K562 (cell line): ENCODE measurements around the gene NKX2-1. TPM values are rescaled to one million over a fixed set of nuclear protein-coding genes. Genes with fewer than 3 reads are reported as not detected.

ENCODE experiments used
- ATAC-seq: fragments of 200-7000 bp; cut with Tn5 transposase; 3 replicates; pipeline ENCODE4 v1.9.1; 2020; ENCODE audit warnings: moderate library complexity
- BruUV-seq: library from RNA; stranded (reverse); fragments of 400-500 nt; replicated peaks from 2 replicates; lab custom pipeline; 2021; lab: Mats Ljungman, UMichigan
- CTCF ChIA-PET: fragments of 300-600 bp; formaldehyde crosslinking; extraction: SDS; loops from one replicate; lab custom pipeline; 2021; ENCODE audit warnings: low intra/inter-chr PET ratio; lab: Yijun Ruan, JAX
- POLR2A ChIA-PET: fragments of 300-600, 350-650 bp; sonication (Branson Sonifier 250); formaldehyde crosslinking; extraction: SDS; loops from one replicate; lab custom pipeline; 2021; ENCODE audit warnings: antibody characterized with exemption, inconsistent platforms; lab: Yijun Ruan, JAX
- DNase-seq, 4 experiments: peaks; one replicate each; pipeline versions ENCODE4 v3.0.0 to v3.0.0-alpha.2; 2011 to 2018; ENCODE audit warnings: low spot score in 3 of 4, mixed read lengths in 3 of 4; ENCODE audit errors: extremely low read depth in 1 of 4
- FAIRE-seq: peaks from 2 replicates; lab custom pipeline; 2011; peaks lifted over from hg19 to GRCh38; lab: Jason Lieb, UNC
- H2AFZ ChIP-seq: 2 replicates; pipeline ENCODE4 v1.6.0; 2011; ENCODE audit warnings: low read depth, low read length, control low read depth, inconsistent platforms
- H3K27ac ChIP-seq: fragments of 200-600 bp; 3 replicates; pipeline ENCODE4 v1.8.0; 2011; ENCODE audit warnings: low read depth, mild to moderate bottlenecking, control low read depth, inconsistent platforms, low read length, moderate library complexity, mixed read lengths; ENCODE audit errors: extremely low read depth
- H3K27me3 ChIP-seq, 2 experiments: fragments of 300-600 bp in 1 of 2; 2 replicates in 1 of 2; 3 replicates in 1 of 2; pipeline versions ENCODE4 v1.6.0 to v1.8.0; 2011; ENCODE audit warnings: inconsistent platforms in 2 of 2, low read length in 2 of 2, mild to moderate bottlenecking in 1 of 2, mixed read lengths in 1 of 2, moderate library complexity in 1 of 2; ENCODE audit not compliant: control insufficient read depth in 2 of 2, insufficient read depth in 2 of 2
- H3K36me3 ChIP-seq: fragments of 300-600 bp; 3 replicates; pipeline ENCODE4 v1.8.0; 2011; ENCODE audit warnings: mild to moderate bottlenecking, low read length, inconsistent platforms; ENCODE audit not compliant: control insufficient read depth, insufficient read depth
- H3K4me1 ChIP-seq, 2 experiments: fragments of 200-600 bp in 1 of 2; replicated peaks in 1 of 2; 2 replicates in 1 of 2; 3 replicates in 1 of 2; pipeline versions ENCODE4 v1.5.1 to v1.8.0; 2011; ENCODE audit warnings: inconsistent platforms in 2 of 2, low read length in 2 of 2, mild to moderate bottlenecking in 1 of 2, mixed read lengths in 1 of 2, moderate library complexity in 1 of 2; ENCODE audit not compliant: control insufficient read depth in 2 of 2, insufficient read depth in 2 of 2
- H3K4me2 ChIP-seq: 2 replicates; pipeline ENCODE4 v1.6.1; 2011; ENCODE audit warnings: low read length, control low read depth, inconsistent platforms, mixed read lengths; ENCODE audit not compliant: insufficient read depth
- H3K4me3 ChIP-seq: fragments of 200-600 bp; sonication (generic), shearing (Covaris generic); 2 replicates; pipeline ENCODE4 v1.5.1; 2016; ENCODE audit warnings: control low read depth, inconsistent platforms
- H3K79me2 ChIP-seq: fragments of 200-600 bp; 3 replicates; pipeline ENCODE4 v1.8.0; 2011; ENCODE audit warnings: low read length, inconsistent platforms; ENCODE audit not compliant: control insufficient read depth, insufficient read depth
- H3K9ac ChIP-seq, 2 experiments: 2 replicates each; pipeline versions ENCODE4 v1.6.0 to v1.6.1; 2011; ENCODE audit warnings: low read depth in 2 of 2, low read length in 2 of 2, control low read depth in 1 of 2, inconsistent platforms in 1 of 2, mild to moderate bottlenecking in 1 of 2, mixed read lengths in 1 of 2; ENCODE audit not compliant: insufficient read depth in 1 of 2
- H3K9me1 ChIP-seq: one replicate; pipeline ENCODE4 v1.6.0; 2011; ENCODE audit warnings: inconsistent platforms, mild to moderate bottlenecking, low read length, moderate library complexity; ENCODE audit not compliant: control insufficient read depth, insufficient read depth
- H3K9me3 ChIP-seq: replicated peaks from 2 replicates; pipeline ENCODE4 v1.5.1; 2011; ENCODE audit warnings: low read depth, low read length, inconsistent platforms; ENCODE audit not compliant: control insufficient read depth, insufficient read depth
- H4K20me1 ChIP-seq: replicated peaks from 2 replicates; pipeline ENCODE4 v1.6.1; 2011; ENCODE audit warnings: low read length, inconsistent platforms, mixed read lengths; ENCODE audit not compliant: control insufficient read depth, insufficient read depth
- CEBPZ ChIP-seq: fragments of 150-350 bp; IDR thresholded peaks from 2 replicates; pipeline ENCODE4 v1.6.1; 2014; ENCODE audit warnings: low read depth, mild to moderate bottlenecking, low read length, borderline replicate concordance
- FOXJ2 ChIP-seq: fragments of 200-800 bp; sonication (Bioruptor generic); IDR thresholded peaks from 2 replicates; pipeline ENCODE4 v1.6.1; 2016; ENCODE audit warnings: missing genetic modification characterization, missing compliant biosample characterization
- FOXO4 ChIP-seq: fragments of 450-650 bp; formaldehyde crosslinking; IDR thresholded peaks from 2 replicates; pipeline ENCODE4 v1.4.0; 2020; ENCODE audit warnings: mild to moderate bottlenecking, moderate library complexity
- IFI16 ChIP-seq: fragments of 250-450 bp; sonication (Bioruptor Pico); IDR thresholded peaks from 2 replicates; pipeline ENCODE4 v2.1.2; 2022; ENCODE audit warnings: mild to moderate bottlenecking, inconsistent platforms
- NCOA6 ChIP-seq: fragments of 450-650 bp; IDR thresholded peaks from 2 replicates; pipeline ENCODE4 v1.6.1; 2017; ENCODE audit warnings: mild to moderate bottlenecking
- NR2F6 ChIP-seq: fragments of 450-650 bp; formaldehyde crosslinking; IDR thresholded peaks from 2 replicates; pipeline ENCODE4 v1.4.0; 2020; ENCODE audit warnings: mild to moderate bottlenecking
- TEAD4 ChIP-seq, 2 experiments: sonication (generic) in 1 of 2; formaldehyde crosslinking in 1 of 2; IDR thresholded peaks; 2 replicates each; pipeline versions ENCODE4 v1.6.1 to v1.8.0; 2012 to 2022; ENCODE audit warnings: borderline replicate concordance in 1 of 2, inconsistent platforms in 1 of 2, low read length in 1 of 2, mild to moderate bottlenecking in 1 of 2, missing genetic modification reagents in 1 of 2
- ZNF212 ChIP-seq: fragments of 450-650 bp; formaldehyde crosslinking; IDR thresholded peaks from 2 replicates; pipeline ENCODE4 v1.4.0; 2020; ENCODE audit warnings: mild to moderate bottlenecking
- ZNF583 ChIP-seq: fragments of 250-450 bp; sonication (Bioruptor Pico); IDR thresholded peaks from 2 replicates; pipeline ENCODE4 v1.4.0; 2020
- ZNF609 ChIP-seq: sonication (generic); formaldehyde crosslinking; IDR thresholded peaks from 2 replicates; pipeline ENCODE4 v1.8.1; 2023; ENCODE audit warnings: missing genetic modification reagents, mild to moderate bottlenecking, borderline replicate concordance
- ZNF830 ChIP-seq: fragments of 250-450 bp; sonication (Bioruptor Pico); IDR thresholded peaks from 2 replicates; pipeline ENCODE4 v1.5.0; 2021; ENCODE audit warnings: mild to moderate bottlenecking
- WGBS: fragments of 100-300 bp; shearing (Covaris generic); methylation state at CpG from one replicate; pipeline ENCODE4 v1.1.6; 2016; ENCODE audit warnings: low coverage, mixed read lengths; ENCODE audit not compliant: insufficient coverage; ENCODE audit errors: missing lambda C conversion rate; 5-methylcytosine and 5-hydroxymethylcytosine counted together
- in situ Hi-C: fragments of 300-500 bp; cut with MboI; formaldehyde crosslinking; loops from 4 replicates; pipeline ENCODE4 v1.15.0; 2018; ENCODE audit warnings: inconsistent platforms, mixed read lengths
- intact Hi-C: fragments of 100-400 bp; cut with micrococcal nuclease; formaldehyde crosslinking; loops from 2 replicates; pipeline ENCODE4 v1.14.2; 2022
- polyA plus RNA-seq, 8 experiments: library from polyadenylated mRNA; depleted of rRNA in 4 of 8; stranded (reverse) in 5 of 8; unstranded in 3 of 8; fragments of >200 nt; fragmentation: Nextera tagmentation in 2 of 8; fragmentation: Illumina TruSeq in 1 of 8; extraction: Ambion mirVana in 2 of 8; extraction: Trizol in 1 of 8; gene quantifications; 2 replicates each; pipeline versions ENCODE4 v1.2.1 to v1.2.3, GENCODE V29; 2011 to 2014; ENCODE audit warnings: inconsistent platforms in 1 of 8, missing spikeins in 1 of 8
- total RNA-seq, 7 experiments: library from RNA; depleted of rRNA in 6 of 7; stranded (reverse); fragments of >200 nt in 6 of 7; fragmentation: Illumina TruSeq in 2 of 7; extraction: Trizol in 2 of 7; gene quantifications; 2 replicates each; pipeline versions ENCODE4 v1.2.1 to v1.2.3, GENCODE V29; 2011 to 2021; ENCODE audit warnings: low replicate concordance in 1 of 7

Gene NKX2-1
- total and polyA plus RNA-seq, 9 of the 15 experiments (the other 6 are each of a cell fraction or from before 2014, with no cell fraction given): 0.11 TPM; not detected in 8

GRCh38 chr14:36479344-36479743 lies 40.7 kb downstream of the NKX2-1 start (continued):
- TF ChIP-seq FOXJ2: no peak
- TF ChIP-seq ZNF212 (CRISPR knock-in tag): no peak
- TF ChIP-seq TEAD4 (IDR thresholded peaks at IDR 0.05; ENCODE audit: low read length): no peak
- no peak for TF ChIP-seq TEAD4 (CRISPR knock-in tag; IDR thresholded peaks at IDR 0.05; ENCODE audit: borderline replicate concordance)
- TF ChIP-seq, all 486 proteins: peak for 0

GRCh38 chr14:36478782-36479181 lies 41.2 kb downstream of the NKX2-1 start:
- no peak overlapping the region for H2AFZ ChIP-seq
- H3K27me3 ChIP-seq: peaks cover 0 to 8% of the 10 kb centered on the region in 2 experiments; a peak in 2 of 5 replicates
- ATAC-seq (no peak), FAIRE-seq (no peak), DNase-seq (no peak)
- H3K4me3 ChIP-seq: no peak overlapping the region
- no TSS peak for BruUV-seq
- WGBS: 0% methylated on average over 1 of the region's 1 CpG
- intact Hi-C loops (no loop called here), in situ Hi-C loops (no loop called here)
- no peak overlapping the region for H3K27ac ChIP-seq
- no peaks in the 10 kb centered on the region for H3K36me3 ChIP-seq
- CTCF ChIA-PET: no interaction called here
- H3K4me1 ChIP-seq: no peaks in the 10 kb centered on the region
- H4K20me1 ChIP-seq: no peaks in the 10 kb centered on the region
- no peaks in the 10 kb centered on the region for H3K9me1 ChIP-seq
- no peaks in the 10 kb centered on the region for H3K9me3 ChIP-seq
- H3K9ac ChIP-seq: no peak overlapping the region
- H3K79me2 ChIP-seq: no peaks in the 10 kb centered on the region
- POLR2A ChIA-PET: interaction anchor here (0.6 to 1.4 kb wide), 2 partner anchors 10 to 286 kb away, joined by 3 read pairs; no protein-coding TSS in a partner anchor
- no peak overlapping the region for H3K4me2 ChIP-seq
- TF ChIP-seq NCOA6 (no peak), CEBPZ (no peak), ZNF583 (no peak), NR2F6 (CRISPR knock-in tag) (no peak), ZNF609 (CRISPR knock-in tag) (no peak), FOXO4 (no peak), IFI16 (no peak), ZNF830 (CRISPR knock-in tag) (no peak)
